ENCODE measurements around the gene ASB6.
A peak's percentile ranks its signal among the peaks of the same experiment; 100 is the strongest.
"Not testable (repeated sequence)": the region's sequence is repeated elsewhere in the genome, so short reads cannot be mapped to it uniquely, and the experiment has no call there.

ASB6 gene

GRCh38 chr9:129665814-129666520 is 24.0 kb upstream of the ASB6 start:
- no peak for DNase-seq

- DNase-seq: peak; percentile 11
Measured at GRCh38 chr9:129665389-129665775, 23.4 kb upstream of the ASB6 start, which contains the start of gene PRRX2. Gene PRRX2 (plus strand): TSS chr9:129665647. CDS start chr9:129665868, 221 bp downstream.

- no peak for DNase-seq
Measured at GRCh38 chr9:129664746-129665388, 22.9 kb upstream of the ASB6 start.

- not testable (repeated sequence) for DNase-seq
Measured at GRCh38 chr9:129662239-129662638, 20.3 kb upstream of the ASB6 start.

- DNase-seq: no peak
Measured at GRCh38 chr9:129661029-129661428, 19.1 kb upstream of the ASB6 start.

GRCh38 chr9:129656795-129657390 is 14.9 kb upstream of the ASB6 start:
- no peak for DNase-seq

GRCh38 chr9:129655696-129656095 is 13.7 kb upstream of the ASB6 start:
- no peak for DNase-seq

GRCh38 chr9:129655154-129655553 is 13.2 kb upstream of the ASB6 start:
- no peak for DNase-seq

GRCh38 chr9:129654554-129655040 is 12.6 kb upstream of the ASB6 start:
- DNase-seq: no peak

- no peak for DNase-seq
Measured at GRCh38 chr9:129653823-129654553, 12.0 kb upstream of the ASB6 start.

- DNase-seq: no peak
Measured at GRCh38 chr9:129650680-129651235, 8.8 kb upstream of the ASB6 start.

- DNase-seq: no peak
Measured at GRCh38 chr9:129649726-129650679, 8.1 kb upstream of the ASB6 start.

GRCh38 chr9:129648764-129649115 is 6.8 kb upstream of the ASB6 start:
- no peak for DNase-seq

- no peak for DNase-seq
Measured at GRCh38 chr9:129648092-129648763, 6.3 kb upstream of the ASB6 start.

- no peak for DNase-seq
Measured at GRCh38 chr9:129647635-129648034, 5.7 kb upstream of the ASB6 start.

- no peak for DNase-seq
Measured at GRCh38 chr9:129646654-129647053, 4.7 kb upstream of the ASB6 start.

- no peak for DNase-seq
Measured at GRCh38 chr9:129646252-129646651, 4.3 kb upstream of the ASB6 start.

- no peak for DNase-seq
Measured at GRCh38 chr9:129644902-129645301, 3.0 kb upstream of the ASB6 start.

- no peak for DNase-seq
Measured at GRCh38 chr9:129644365-129644764, 2.4 kb upstream of the ASB6 start.

- no peak for DNase-seq
Measured at GRCh38 chr9:129643706-129644105, 1.8 kb upstream of the ASB6 start.
